MM.1S (cell line): ENCODE data around the gene MYBPHL.

Experiments
- DNase-seq: peaks from one replicate; pipeline ENCODE4 v3.0.0-alpha.2; 2015
- H2AFZ ChIP-seq: fragments of 300-600 bp; sonication (generic); 2 replicates; pipeline ENCODE4 v1.6.0; 2016; ENCODE audit warnings: antibody characterized with exemption, low read length
- H3F3A ChIP-seq: fragments of 300-600 bp; sonication (generic); 2 replicates; pipeline ENCODE4 v1.6.1; 2016; ENCODE audit warnings: mild to moderate bottlenecking, antibody characterized with exemption, low read length, moderate library complexity, mixed read lengths; ENCODE audit not compliant: insufficient read depth
- H3K27ac ChIP-seq: fragments of 300-600 bp; sonication (generic); 2 replicates; pipeline ENCODE4 v1.5.1; 2016; ENCODE audit warnings: mild to moderate bottlenecking, low read length
- H3K27me3 ChIP-seq: fragments of 300-600 bp; sonication (generic); replicated peaks from 2 replicates; pipeline ENCODE4 v1.6.0; 2016; ENCODE audit warnings: low read length; ENCODE audit not compliant: insufficient read depth
- H3K36me3 ChIP-seq: fragments of 300-600 bp; sonication (generic); replicated peaks from 2 replicates; pipeline ENCODE4 v1.6.1; 2016; ENCODE audit warnings: mild to moderate bottlenecking, low read length, mixed read lengths; ENCODE audit not compliant: insufficient read depth
- H3K4me1 ChIP-seq: fragments of 300-600 bp; sonication (generic); 2 replicates; pipeline ENCODE4 v1.6.1; 2016; ENCODE audit warnings: low read length, mixed read lengths
- H3K4me2 ChIP-seq: fragments of 300-600 bp; sonication (generic); 2 replicates; pipeline ENCODE4 v1.6.0; 2016; ENCODE audit warnings: low read depth, low read length
- H3K4me3 ChIP-seq: fragments of 300-600 bp; sonication (generic); 2 replicates; pipeline ENCODE4 v1.5.1; 2016; ENCODE audit warnings: low read length, mixed read lengths
- H3K79me2 ChIP-seq: fragments of 300-600 bp; sonication (generic); 2 replicates; pipeline ENCODE4 v1.6.1; 2016; ENCODE audit warnings: mixed run types, low read length, mixed read lengths
- H3K9ac ChIP-seq: fragments of 300-600 bp; sonication (generic); 2 replicates; pipeline ENCODE4 v1.6.1; 2016; ENCODE audit warnings: low read length, mixed read lengths
- H3K9me2 ChIP-seq: fragments of 300-600 bp; sonication (generic); replicated peaks from 2 replicates; pipeline ENCODE4 v1.6.1; 2016; ENCODE audit warnings: mild to moderate bottlenecking, low read length, mixed read lengths; ENCODE audit not compliant: insufficient read depth
- H3K9me3 ChIP-seq: fragments of 300-600 bp; sonication (generic); replicated peaks from 2 replicates; pipeline ENCODE4 v1.6.1; 2016; ENCODE audit warnings: mild to moderate bottlenecking, low read length, mixed read lengths; ENCODE audit not compliant: insufficient read depth
- H4K20me1 ChIP-seq: fragments of 300-600 bp; sonication (generic); 2 replicates; pipeline ENCODE4 v1.6.1; 2016; ENCODE audit warnings: mild to moderate bottlenecking, low read length, moderate library complexity, mixed read lengths; ENCODE audit not compliant: insufficient read depth
- EZH2 ChIP-seq: fragments of 300-600 bp; sonication (generic); optimal IDR thresholded peaks from 2 replicates; pipeline ENCODE3; 2017; ENCODE audit warnings: low read depth, mild to moderate bottlenecking, antibody characterized with exemption, low read length, mixed read lengths
- EZH2phosphoT487 ChIP-seq: fragments of 300-600 bp; sonication (generic); IDR thresholded peaks from 2 replicates; pipeline ENCODE4 v1.6.1; 2018; ENCODE audit warnings: antibody characterized with exemption, low read length
- TF ChIP-seq, protein P1 (sequence below): fragments of 300-600 bp; sonication (generic); IDR thresholded peaks from 2 replicates; pipeline ENCODE4 v1.5.1; 2016; ENCODE audit warnings: antibody characterized with exemption, low read length, mixed read lengths

MYBPHL gene

DNA sequence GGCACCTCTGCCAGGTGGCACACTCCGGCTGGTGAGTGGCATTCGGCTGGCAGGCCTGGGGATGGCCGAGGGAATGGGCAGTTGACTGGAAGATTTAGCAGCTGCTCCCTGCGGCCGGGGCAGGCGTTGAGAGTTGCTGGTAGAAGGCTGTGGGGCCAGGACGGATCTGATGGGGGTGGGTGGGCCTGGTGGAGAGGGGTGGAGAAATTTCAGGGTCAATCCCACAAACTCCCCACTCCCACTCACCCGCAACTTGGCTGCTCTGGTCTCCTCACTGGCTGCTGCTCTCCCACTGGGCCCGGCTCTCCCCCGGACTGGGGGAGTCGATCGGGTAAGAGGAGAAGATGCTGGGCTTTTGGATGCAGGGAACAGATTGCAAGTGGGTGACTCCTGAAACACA is 25.9 kb downstream of the MYBPHL start:
- no peak for DNase-seq
- Histone ChIP-seq H2AFZ (no peak overlapping the region), H3K9ac (no peak overlapping the region), H3K27me3 (no peaks in the 10 kb centered on the region), H3F3A (peaks cover 10% of the 10 kb centered on the region; the same call in 1 of the 2 replicates), H3K36me3 (no peaks in the 10 kb centered on the region), H3K79me2 (peaks cover 7% of the 10 kb centered on the region; the same call in 1 of the 2 replicates), H3K4me2 (no peak overlapping the region), H4K20me1 (no peaks in the 10 kb centered on the region), H3K9me2 (no peaks in the 10 kb centered on the region), H3K27ac (no peak overlapping the region), H3K4me3 (no peak overlapping the region), H3K4me1 (peaks cover 19% of the 10 kb centered on the region), H3K9me3 (no peaks in the 10 kb centered on the region)
- TF ChIP-seq, protein P1, sequence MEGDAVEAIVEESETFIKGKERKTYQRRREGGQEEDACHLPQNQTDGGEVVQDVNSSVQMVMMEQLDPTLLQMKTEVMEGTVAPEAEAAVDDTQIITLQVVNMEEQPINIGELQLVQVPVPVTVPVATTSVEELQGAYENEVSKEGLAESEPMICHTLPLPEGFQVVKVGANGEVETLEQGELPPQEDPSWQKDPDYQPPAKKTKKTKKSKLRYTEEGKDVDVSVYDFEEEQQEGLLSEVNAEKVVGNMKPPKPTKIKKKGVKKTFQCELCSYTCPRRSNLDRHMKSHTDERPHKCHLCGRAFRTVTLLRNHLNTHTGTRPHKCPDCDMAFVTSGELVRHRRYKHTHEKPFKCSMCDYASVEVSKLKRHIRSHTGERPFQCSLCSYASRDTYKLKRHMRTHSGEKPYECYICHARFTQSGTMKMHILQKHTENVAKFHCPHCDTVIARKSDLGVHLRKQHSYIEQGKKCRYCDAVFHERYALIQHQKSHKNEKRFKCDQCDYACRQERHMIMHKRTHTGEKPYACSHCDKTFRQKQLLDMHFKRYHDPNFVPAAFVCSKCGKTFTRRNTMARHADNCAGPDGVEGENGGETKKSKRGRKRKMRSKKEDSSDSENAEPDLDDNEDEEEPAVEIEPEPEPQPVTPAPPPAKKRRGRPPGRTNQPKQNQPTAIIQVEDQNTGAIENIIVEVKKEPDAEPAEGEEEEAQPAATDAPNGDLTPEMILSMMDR, result no peak
- TF ChIP-seq EZH2phosphoT487 (no peak), EZH2 (no peak)

DNA sequence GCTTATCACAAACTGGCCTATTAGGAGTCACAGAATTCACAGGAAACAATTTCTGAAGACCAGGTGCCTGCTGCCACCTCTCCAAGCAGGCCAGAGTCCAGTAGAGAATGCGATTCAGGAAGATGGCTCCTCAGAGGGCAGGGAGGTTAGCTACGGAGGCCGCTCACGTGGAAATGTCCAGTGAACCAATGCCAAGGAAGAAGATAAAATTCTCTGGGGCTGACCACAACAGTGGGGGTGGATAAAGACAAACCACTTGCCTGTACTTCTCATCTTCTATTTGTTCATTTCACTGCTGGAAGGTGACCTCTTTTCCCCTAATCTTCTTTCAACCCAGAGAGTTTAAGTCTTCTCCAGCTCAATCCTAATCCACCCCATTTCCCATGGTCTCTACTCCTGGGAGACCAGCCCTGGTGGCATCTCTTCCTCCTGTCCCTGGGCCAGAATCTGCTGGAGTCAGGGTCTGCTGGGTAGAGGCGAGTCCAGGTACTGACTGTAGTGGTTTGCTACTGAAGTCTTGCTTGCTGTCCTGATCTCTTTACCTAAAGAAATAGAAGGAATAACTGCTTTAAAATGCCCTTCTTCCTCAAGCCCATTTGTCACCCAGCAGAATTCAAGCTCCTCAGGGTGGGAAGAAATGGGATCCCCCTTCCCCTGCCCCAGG is 27.1 kb downstream of the MYBPHL start:
- Histone ChIP-seq H4K20me1 (no peaks in the 10 kb centered on the region), H3F3A (peaks cover 10% of the 10 kb centered on the region; the same call in 1 of the 2 replicates), H3K4me1 (peaks cover 19% of the 10 kb centered on the region), H3K9me2 (no peaks in the 10 kb centered on the region), H3K27ac (no peak overlapping the region), H3K4me2 (no peak overlapping the region), H3K27me3 (no peaks in the 10 kb centered on the region), H3K9ac (no peak overlapping the region), H3K9me3 (no peaks in the 10 kb centered on the region), H3K4me3 (no peak overlapping the region), H3K36me3 (no peaks in the 10 kb centered on the region), H3K79me2 (peaks cover 7% of the 10 kb centered on the region; the same call in 1 of the 2 replicates), H2AFZ (no peak overlapping the region)
- DNase-seq, result no peak
- TF ChIP-seq EZH2phosphoT487, result no peak
- no peak for TF ChIP-seq EZH2
- TF ChIP-seq, protein P1, result no peak

GRCh38 chr1:109277434-109278204 is 29.2 kb downstream of the MYBPHL start:
- H3F3A ChIP-seq, result 0 out of 2 replicates have a peak, but pooled peaks cover 2% of the 10 kb centered on the region
- peak; percentile 80 for DNase-seq
- peak overlapping the region; percentile 67 for H2AFZ ChIP-seq
- no peaks in the 10 kb centered on the region for H3K9me3 ChIP-seq
- no peaks in the 10 kb centered on the region for H3K27me3 ChIP-seq
- no peaks in the 10 kb centered on the region for H3K36me3 ChIP-seq
- TF ChIP-seq EZH2phosphoT487, result no peak
- no peak for TF ChIP-seq EZH2
- TF ChIP-seq, protein P1, result peak; percentile 71
- peak overlapping the region; percentile 48; the same call in 1 of the 2 replicates for H3K27ac ChIP-seq
- H3K9ac ChIP-seq, result no peak overlapping the region; the same call in 1 of the 2 replicates
- H3K9me2 ChIP-seq, result no peaks in the 10 kb centered on the region
- H4K20me1 ChIP-seq, result no peaks in the 10 kb centered on the region
- H3K4me2 ChIP-seq, result no peak overlapping the region
- peaks cover 7% of the 10 kb centered on the region; the same call in 1 of the 2 replicates for H3K79me2 ChIP-seq
- H3K4me3 ChIP-seq, result no peak overlapping the region
- H3K4me1 ChIP-seq, result peaks cover 13% of the 10 kb centered on the region
